Head of caudate nucleus (tissue), 42 donors: ENCODE results near the gene LPO.
A peak's percentile ranks its signal among the peaks of the same experiment; 100 is the strongest.

ENCODE experiments used
- DNase-seq, 42 donors: peaks; one replicate each; pipeline versions ENCODE4 v3.0.0 to v3.0.0-alpha.2; 2020 to 2021; ENCODE audit warnings: mixed read lengths in 7 of 42
- intact Hi-C: fragments of 100-400 bp; cut with DNase I; formaldehyde crosslinking; loops from one replicate; pipeline ENCODE4 v1.15.0; 2022

Gene LPO

DNA sequence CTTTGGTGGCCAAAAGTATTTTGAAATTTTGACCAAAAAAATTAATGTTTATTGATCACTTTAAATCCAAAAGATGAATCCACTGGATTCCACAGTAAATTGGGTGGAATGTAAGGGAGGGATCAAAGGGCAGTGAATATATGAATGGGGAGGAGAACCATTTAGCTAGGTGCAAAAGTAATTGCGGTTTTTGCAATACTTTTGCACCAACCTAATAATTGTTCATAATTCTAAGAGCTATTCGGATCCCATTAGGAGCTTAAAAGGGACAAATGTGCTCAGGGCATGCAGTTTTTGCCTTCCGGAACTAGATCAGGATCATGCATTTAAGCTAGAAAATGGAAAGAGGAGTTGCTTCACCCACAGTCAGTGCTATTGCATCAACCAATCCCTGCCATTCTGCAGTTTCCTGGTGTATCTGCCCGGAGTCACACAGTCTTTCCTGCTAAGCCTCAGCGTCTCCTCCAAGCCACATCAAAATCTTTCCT is at the start of gene LPO:
Gene LPO, plus strand, starts transcription at position 438 of the 488 bp plus-strand sequence. CDS start 4,396 bp downstream, outside the sequence.
- DNase-seq = no peak
- intact Hi-C loops = no loop called here

- intact Hi-C loops = no loop called here
- peak in 2 of 42 donors; percentile 22 to 42 for DNase-seq
Observed at GRCh38 chr17:58189436-58190146, 48.8 kb upstream of the LPO start.

DNA sequence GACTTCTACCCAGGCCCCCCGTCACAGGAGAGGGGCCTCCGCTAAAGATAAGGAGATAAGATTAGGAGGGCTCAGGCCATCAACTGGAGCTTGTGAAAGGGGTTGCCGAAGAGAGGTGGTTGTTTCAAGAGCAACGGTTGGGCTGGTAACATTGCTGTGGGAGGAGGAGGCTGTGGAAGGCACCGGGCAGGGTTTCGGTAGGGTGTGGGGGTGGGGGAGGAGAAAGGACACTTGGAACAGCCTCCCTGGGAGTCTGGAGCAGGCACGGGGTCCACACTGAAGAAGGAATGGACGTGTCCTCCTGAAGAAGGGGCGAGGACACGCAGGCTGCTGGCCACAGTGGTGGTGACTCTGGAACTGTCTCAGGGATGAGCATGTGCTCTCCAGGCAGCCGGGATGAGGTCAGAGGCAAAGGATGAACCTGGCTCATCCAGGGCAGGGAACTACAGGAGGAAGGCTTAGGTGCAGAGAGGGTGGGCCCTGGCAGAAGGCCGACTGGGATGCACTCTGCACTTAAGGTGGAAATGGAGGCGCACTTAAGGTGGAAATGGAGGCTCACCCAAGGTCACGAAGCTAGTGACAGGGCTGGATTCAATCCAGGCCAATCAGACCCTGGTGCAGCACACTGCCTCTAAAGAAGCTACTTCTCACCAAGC is 47.0 kb upstream of the LPO start:
- no peak for DNase-seq
- intact Hi-C loops = no loop called here

DNA sequence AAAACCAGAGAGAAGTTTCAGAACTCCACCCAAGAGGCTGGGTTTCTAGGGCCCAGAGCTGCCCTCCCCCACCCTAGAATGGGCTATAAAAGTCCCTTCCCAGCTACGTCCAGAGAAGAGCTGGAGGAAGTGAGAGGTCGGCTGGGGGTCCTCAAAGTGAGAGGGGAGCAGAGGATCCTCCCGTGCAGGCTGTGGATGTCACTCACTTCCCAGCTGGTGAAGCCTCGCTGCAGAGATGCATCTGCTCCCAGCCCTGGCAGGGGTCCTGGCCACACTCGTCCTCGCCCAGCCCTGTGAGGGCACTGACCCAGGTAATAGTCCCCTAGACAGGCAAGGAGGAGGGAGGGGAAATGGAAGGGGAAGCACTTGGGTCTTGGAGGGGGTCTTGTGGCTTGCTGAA is 45.8 kb upstream of the LPO start, which contains the start of gene EPX:
Gene EPX, plus strand, starts transcription at position 115 of the 400 bp plus-strand sequence. Its CDS starts 121 bp downstream, at position 236.
- DNase-seq = no peak
- intact Hi-C loops = no loop called here

GRCh38 chr17:58193641-58194255 is 44.6 kb upstream of the LPO start:
- intact Hi-C loops = no loop called here
- DNase-seq = no peak

DNA sequence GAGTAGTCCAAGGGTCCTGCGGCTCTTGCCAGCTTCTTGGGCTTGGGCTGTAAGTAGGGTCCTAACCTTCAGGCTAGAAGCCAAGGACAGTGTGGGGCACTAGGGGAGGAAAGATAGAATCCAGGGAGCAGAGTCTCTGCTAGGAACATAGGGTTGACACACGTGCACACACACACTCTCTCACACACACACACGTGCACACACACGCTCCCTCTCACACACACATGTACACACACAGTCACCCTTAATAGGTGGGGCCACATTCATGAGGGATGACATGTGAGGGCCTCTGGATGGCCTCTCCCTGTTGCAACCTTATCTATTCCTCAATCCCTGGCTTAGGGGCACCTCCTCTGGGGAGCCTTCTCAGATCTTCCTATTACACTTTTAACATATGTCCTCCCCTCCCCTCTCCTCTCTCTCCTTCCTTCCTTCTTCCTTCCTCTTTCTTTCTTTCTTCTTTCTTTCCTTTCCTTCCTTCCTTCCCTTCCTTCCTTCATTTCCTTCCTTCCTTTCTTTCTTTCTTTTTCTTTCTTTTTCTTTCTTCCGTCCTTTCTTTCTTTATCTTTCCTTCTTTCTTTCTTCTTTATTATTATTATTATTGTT is 42.8 kb upstream of the LPO start:
- intact Hi-C loops = no loop called here
- no peak for DNase-seq

DNA sequence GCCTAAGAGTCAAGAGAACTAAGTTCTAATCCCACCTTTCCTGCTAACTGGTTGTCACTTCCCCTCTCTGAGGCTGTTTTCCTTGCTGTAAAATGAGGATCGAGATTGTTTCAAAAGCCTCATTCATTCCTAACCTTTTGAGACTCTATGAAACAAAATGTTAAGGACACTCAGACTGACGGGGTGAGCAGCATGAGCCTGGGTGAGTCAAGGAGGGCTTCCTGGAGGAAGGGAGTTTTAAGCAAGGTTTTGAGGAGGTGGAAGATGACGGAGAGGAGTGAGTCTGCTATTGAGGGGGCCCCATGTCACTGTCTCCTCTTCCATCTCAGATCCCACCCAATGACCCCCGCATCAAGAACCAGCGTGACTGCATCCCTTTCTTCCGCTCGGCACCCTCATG is 41.8 kb upstream of the LPO start:
- DNase-seq = no peak
- intact Hi-C loops = no loop called here

DNA sequence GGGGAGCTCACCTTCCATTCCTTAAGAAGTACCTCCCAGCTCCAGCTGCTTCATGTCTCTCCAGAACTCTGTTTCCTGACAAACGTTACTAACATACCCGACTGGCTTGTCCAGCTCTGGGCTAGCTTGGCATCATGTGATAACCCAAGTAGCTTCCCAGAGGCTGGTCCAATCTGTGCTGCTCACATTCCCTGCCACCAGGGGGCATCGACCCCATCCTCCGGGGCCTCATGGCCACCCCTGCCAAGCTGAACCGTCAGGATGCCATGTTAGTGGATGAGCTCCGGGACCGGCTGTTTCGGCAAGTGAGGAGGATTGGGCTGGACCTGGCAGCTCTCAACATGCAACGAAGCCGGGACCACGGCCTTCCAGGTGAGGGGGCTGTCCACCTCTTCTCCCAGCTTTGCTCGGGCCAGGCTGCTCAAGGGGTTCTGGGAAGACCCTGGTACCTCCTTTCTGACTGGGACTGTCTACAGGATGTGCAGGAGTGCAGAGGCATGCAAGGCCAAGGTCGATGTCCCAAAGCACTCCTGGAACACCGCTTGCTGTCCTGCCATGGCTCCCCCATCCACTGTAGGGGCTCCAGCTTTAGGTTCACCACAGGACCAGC is 38.3 kb upstream of the LPO start:
- intact Hi-C loops = no loop called here
- peak in 41 of 42 donors; percentile 11 to 74 (median 48) for DNase-seq

- no peak for DNase-seq
- intact Hi-C loops = no loop called here
Observed at GRCh38 chr17:58202859-58203258, 35.5 kb upstream of the LPO start.

- intact Hi-C loops = no loop called here
- DNase-seq = no peak
Observed at GRCh38 chr17:58204796-58205195, 33.6 kb upstream of the LPO start.

GRCh38 chr17:58205936-58206335 is 32.4 kb upstream of the LPO start:
- DNase-seq = no peak
- intact Hi-C loops = no loop called here

GRCh38 chr17:58207451-58207850 is 30.9 kb upstream of the LPO start:
- DNase-seq = no peak

GRCh38 chr17:58208344-58208743 is 30.0 kb upstream of the LPO start:
- intact Hi-C loops = no loop called here
- no peak for DNase-seq

More at GRCh38 chr17:58207451-58207850, 30.9 kb upstream of the LPO start:
- intact Hi-C loops = no loop called here

DNA sequence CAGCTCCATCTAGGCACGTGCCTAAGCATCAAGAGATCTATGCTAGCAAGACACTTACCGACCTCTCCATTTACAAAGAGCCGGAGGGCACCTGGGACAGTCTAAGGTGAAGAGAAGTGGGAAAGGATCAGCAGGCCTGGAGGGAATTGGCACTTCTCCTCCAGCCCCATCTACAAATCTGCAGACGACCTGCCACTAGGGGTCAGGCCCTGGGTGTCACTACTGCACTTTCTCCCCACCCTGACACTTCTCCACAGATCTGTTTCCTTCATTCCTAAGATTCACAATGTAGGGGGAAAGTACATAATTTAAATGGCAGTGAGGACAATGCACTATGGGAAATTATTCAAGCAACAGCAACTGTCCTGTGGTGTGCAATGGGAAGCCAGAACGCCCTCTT is 27.5 kb upstream of the LPO start:
- DNase-seq = no peak
- intact Hi-C loops = no loop called here

DNA sequence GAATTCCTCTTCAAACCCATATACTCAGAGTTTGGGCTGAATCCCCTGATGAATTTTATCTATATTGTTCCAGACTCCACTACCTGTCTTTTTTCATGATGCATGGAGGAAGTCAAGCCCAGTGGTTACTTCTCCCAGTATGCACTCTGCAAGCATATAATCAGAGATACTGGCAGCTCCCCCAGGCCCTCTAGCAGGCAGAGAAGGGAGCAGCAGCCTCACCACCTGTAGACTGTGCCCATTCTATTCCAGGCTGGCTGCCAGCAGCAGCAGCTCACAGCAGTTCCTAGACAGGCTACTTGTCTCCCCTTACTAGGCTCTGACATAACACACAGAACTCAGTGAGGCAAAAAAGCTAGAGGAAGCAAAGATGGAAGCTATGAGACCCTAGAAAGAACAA is 22.7 kb upstream of the LPO start:
- no peak for DNase-seq
- intact Hi-C loops = no loop called here

DNA sequence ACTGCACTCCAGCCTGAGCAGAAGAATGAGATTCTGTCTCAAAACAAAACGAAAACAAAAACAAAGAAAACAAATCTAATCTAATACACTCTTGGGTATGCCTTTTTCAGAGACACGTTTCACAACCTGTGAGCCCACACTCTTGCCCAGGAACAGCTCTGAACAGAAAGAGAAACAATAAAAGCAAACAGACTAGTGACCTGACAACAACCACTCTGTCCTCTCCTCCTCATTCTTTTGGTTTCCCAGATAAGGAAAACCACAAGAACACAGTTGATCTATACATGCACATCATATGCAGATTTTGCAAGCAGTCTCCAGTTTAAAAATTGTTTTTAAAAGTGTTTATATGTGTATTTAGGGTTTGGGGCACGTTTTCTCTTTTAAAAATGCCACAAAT is 20.6 kb upstream of the LPO start:
- intact Hi-C loops = no loop called here

GRCh38 chr17:58219007-58219788 is 19.2 kb upstream of the LPO start, which contains the start of gene MKS1:
TSS of gene MKS1 (minus strand) at chr17:58219255. CDS start at chr17:58219230, 25 bp downstream.
- intact Hi-C loops = no loop called here

More for the DNA sequence above, 20.6 kb upstream of the LPO start:
- no peak for DNase-seq

DNA sequence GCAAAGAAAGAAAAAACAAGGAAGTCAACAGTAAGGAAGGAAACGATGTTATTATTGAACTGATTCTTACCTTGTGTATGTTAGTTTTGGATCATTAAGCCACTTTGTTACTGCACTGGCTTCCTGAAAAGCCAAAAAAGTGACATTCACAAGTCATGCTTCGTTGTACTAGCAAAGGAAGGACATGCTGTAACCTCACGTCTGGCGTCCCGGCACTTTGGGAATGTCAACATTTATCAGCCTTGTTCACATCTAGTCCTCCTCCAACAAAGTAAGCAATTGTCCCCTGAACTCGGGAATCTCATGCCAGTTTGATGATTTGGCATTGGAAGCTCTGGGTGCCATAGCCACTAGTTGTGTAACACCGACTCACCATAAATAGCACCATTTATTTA is 18.6 kb upstream of the LPO start:
- intact Hi-C loops = no loop called here

More at GRCh38 chr17:58219007-58219788, 19.2 kb upstream of the LPO start, which contains the start of gene MKS1:
- DNase-seq = peak; percentile 91 to 98 (median 96)

More for the DNA sequence above, 18.6 kb upstream of the LPO start:
- peak in 4 of 42 donors; percentile 6 to 38 (median 14) for DNase-seq
